Measurements from ENCODE around the gene TRIM24. TPM values are rescaled to one million over a fixed set of nuclear protein-coding genes. Genes with fewer than 3 reads are reported as not detected.

TRIM24 gene
- total and polyA plus RNA-seq, 8 donors = 4.4 to 19.2 (median 12.4) TPM

DNA sequence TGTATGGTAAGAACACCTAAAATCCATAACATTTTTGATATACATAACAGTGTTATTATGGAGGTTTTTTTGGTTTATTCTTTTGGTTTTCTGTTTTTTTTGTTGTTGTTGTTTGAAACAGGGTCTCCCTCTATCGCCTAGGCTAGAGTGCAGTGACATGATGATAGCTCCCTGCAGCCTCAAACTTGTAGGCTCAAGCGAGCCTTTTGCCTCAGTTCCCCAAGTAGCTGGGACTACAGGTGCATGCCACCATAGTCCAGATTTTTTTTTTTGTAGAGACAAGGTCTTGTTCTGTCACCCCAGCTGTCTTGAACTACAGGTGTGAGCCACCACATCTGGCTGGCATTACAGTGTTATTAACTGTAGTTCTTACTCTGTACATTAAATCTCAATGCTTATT lies 83.7 kb downstream of the TRIM24 start:
- TF ChIP-seq, protein P1, sequence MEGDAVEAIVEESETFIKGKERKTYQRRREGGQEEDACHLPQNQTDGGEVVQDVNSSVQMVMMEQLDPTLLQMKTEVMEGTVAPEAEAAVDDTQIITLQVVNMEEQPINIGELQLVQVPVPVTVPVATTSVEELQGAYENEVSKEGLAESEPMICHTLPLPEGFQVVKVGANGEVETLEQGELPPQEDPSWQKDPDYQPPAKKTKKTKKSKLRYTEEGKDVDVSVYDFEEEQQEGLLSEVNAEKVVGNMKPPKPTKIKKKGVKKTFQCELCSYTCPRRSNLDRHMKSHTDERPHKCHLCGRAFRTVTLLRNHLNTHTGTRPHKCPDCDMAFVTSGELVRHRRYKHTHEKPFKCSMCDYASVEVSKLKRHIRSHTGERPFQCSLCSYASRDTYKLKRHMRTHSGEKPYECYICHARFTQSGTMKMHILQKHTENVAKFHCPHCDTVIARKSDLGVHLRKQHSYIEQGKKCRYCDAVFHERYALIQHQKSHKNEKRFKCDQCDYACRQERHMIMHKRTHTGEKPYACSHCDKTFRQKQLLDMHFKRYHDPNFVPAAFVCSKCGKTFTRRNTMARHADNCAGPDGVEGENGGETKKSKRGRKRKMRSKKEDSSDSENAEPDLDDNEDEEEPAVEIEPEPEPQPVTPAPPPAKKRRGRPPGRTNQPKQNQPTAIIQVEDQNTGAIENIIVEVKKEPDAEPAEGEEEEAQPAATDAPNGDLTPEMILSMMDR (IDR thresholded peaks at IDR 0.05) = no peak
- ATAC-seq (no peak), FAIRE-seq (no peak), DNase-seq (no peak)
- Histone ChIP-seq H3K4me3 (no peak overlapping the region), H3K36me3 (peaks cover 0 to 25% (median 0%) of the 10 kb centered on the region in 3 donors), H3K27me3 (no peaks in the 10 kb centered on the region), H3K4me1 (no peaks in the 10 kb centered on the region), H3K27ac (no peak overlapping the region), H3K9me3 (no peaks in the 10 kb centered on the region)
- intact Hi-C loops (cut with DNase I) = no loop called here
- 96% methylated on average over 2 of the region's 2 CpGs for WGBS, 2 donors

DNA sequence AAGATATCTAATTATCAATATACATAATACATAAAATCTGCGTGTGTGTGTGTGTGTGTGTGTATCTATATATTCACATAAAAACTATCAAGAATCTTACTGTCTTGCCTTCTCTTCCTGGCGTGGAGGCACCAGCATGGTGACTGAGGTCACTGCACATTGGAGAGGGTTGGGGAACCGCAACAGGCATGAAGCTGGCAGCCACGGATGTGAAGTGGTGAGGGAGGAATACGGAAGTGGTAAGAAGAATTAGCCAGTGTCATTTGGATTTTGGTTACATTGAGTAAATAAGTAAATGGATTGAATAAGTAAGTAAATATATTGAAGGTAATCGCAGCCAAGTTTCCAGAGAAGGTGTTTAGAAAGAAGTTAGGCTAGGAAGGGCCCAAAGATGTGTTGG lies 85.1 kb downstream of the TRIM24 start:
- FAIRE-seq = no peak

DNA sequence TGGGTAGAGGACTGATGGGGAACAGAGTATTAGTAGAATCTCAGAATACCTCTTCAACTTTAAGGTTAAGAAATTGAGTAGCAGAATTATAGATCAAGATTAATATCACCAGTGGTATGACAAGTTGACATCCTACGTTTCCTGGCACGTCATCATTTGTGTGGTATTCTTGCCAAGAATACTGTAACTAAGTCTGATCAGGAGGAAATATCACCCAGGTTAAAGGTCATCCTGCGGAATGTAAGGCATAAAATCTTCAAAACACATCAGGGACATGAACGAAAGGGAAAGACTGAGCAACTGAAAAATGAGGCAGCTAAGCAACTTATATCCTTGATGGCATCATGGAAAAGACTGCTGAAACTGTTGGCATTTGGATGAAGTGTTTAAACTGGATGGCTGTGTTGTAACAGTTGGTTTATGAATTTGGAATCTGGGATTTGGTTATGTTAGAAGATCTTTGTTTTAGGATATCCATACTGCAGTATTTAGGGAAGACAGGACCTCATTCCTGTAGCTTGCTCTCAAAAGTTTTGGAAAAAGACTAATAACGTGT lies 86.1 kb downstream of the TRIM24 start:
- WGBS, 2 donors = 76 to 81% methylated on average over 5 of the region's 5 CpGs
- DNase-seq = no peak

More for the DNA sequence above, 85.1 kb downstream of the TRIM24 start:
- H3K4me3 ChIP-seq = no peak overlapping the region
- DNase-seq = no peak
- no peak for ATAC-seq
- peaks cover 0 to 20% (median 0%) of the 10 kb centered on the region in 3 donors for H3K36me3 ChIP-seq
- H3K27me3 ChIP-seq = no peaks in the 10 kb centered on the region
- intact Hi-C loops (cut with DNase I) = no loop called here
- H3K9me3 ChIP-seq = no peaks in the 10 kb centered on the region
- TF ChIP-seq, protein P1 (IDR thresholded peaks at IDR 0.05) = no peak
- H3K27ac ChIP-seq = no peak overlapping the region
- no peaks in the 10 kb centered on the region for H3K4me1 ChIP-seq
- WGBS, 2 donors = 71 to 76% methylated on average over 6 of the region's 6 CpGs

DNA sequence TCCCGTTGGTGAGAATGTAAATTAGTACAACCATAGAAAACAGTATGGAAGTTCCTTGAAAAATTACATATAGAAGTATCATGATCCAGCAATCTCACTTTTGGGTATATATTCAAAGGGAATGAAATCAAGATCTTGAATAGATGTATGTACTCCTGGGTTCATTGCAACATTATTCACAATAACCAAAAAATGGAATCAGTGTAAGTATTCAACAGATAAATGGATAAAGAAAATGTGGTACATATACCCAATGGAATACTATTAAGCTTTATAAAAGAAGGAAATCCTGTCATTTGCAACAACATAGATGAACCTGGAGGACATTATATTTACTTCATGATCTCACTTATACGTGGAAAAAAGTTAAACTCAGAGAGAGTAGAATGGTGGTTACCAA lies 86.8 kb downstream of the TRIM24 start:
- Histone ChIP-seq H3K4me3 (no peak overlapping the region), H3K27me3 (no peaks in the 10 kb centered on the region), H3K9me3 (no peaks in the 10 kb centered on the region), H3K4me1 (no peaks in the 10 kb centered on the region), H3K36me3 (peaks cover 0 to 22% (median 0%) of the 10 kb centered on the region in 3 donors), H3K27ac (no peak overlapping the region)
- ATAC-seq (no peak), DNase-seq (no peak), FAIRE-seq (no peak)
- intact Hi-C loops (cut with DNase I) = no loop called here
- TF ChIP-seq, protein P1 (IDR thresholded peaks at IDR 0.05) = no peak
- 96 to 98% methylated on average over 2 of the region's 2 CpGs for WGBS, 2 donors

More for the DNA sequence above, 86.1 kb downstream of the TRIM24 start:
- Histone ChIP-seq H3K27ac (no peak overlapping the region), H3K9me3 (no peaks in the 10 kb centered on the region), H3K27me3 (no peaks in the 10 kb centered on the region), H3K4me3 (no peak overlapping the region), H3K36me3 (peaks cover 0 to 20% (median 0%) of the 10 kb centered on the region in 3 donors), H3K4me1 (no peaks in the 10 kb centered on the region)
- intact Hi-C loops (cut with DNase I) = no loop called here
- TF ChIP-seq, protein P1 (IDR thresholded peaks at IDR 0.05) = no peak
- FAIRE-seq (no peak), ATAC-seq (no peak)

DNA sequence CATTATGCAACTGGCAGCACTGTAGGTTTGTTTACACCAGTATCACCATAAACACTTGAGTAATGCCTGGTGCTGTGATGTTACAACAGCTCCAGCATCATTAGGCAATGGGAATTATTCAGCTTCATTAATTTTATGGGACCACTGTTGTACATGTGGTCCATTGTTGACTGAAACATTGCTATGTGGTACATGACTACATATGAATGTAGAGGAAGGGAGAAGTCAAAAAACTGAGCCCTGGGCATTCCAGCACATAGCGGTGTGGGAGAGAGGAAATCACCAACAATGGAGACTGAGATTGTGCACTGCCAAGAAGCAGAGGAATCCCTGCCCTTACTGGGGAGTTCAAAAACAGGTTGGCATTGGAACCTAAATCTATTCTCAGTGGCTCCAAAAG lies 89.0 kb downstream of the TRIM24 start:
- no peak for ATAC-seq
- TF ChIP-seq, protein P1 (IDR thresholded peaks at IDR 0.05) = no peak
- H3K36me3 ChIP-seq = peaks cover 0 to 34% (median 7%) of the 10 kb centered on the region in 3 donors
- 96 to 100% methylated on average over 1 of the region's 1 CpG for WGBS, 2 donors
- H3K9me3 ChIP-seq = no peaks in the 10 kb centered on the region
- no peaks in the 10 kb centered on the region for H3K27me3 ChIP-seq
- H3K27ac ChIP-seq = no peak overlapping the region
- no peaks in the 10 kb centered on the region for H3K4me1 ChIP-seq
- no peak overlapping the region for H3K4me3 ChIP-seq
- DNase-seq = no peak
- FAIRE-seq = no peak
- intact Hi-C loops (cut with DNase I) = no loop called here
